ENCODE results near the gene PASD1.

DNA sequence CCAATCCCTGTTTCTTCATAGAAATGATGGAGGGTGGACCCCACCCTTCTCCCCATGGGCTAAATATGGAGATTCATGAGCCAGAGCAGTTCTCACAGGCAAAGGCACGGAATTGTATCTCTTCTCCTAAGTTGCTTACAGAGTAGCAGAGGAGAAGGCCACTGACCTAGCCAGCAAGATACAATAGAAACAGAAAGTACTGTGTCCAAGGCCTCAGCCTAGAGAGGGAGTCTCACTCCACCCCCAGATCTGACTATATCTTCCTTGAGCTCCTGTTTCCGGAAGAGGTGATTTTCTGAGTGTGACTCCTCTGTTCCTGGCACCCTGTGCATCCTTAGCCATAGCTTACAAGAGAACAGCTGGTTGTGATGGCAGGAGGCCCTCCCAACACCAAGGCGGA is 152.3 kb downstream of the PASD1 start, which contains the start of gene FATE1:
- TF ChIP-seq, protein P1, sequence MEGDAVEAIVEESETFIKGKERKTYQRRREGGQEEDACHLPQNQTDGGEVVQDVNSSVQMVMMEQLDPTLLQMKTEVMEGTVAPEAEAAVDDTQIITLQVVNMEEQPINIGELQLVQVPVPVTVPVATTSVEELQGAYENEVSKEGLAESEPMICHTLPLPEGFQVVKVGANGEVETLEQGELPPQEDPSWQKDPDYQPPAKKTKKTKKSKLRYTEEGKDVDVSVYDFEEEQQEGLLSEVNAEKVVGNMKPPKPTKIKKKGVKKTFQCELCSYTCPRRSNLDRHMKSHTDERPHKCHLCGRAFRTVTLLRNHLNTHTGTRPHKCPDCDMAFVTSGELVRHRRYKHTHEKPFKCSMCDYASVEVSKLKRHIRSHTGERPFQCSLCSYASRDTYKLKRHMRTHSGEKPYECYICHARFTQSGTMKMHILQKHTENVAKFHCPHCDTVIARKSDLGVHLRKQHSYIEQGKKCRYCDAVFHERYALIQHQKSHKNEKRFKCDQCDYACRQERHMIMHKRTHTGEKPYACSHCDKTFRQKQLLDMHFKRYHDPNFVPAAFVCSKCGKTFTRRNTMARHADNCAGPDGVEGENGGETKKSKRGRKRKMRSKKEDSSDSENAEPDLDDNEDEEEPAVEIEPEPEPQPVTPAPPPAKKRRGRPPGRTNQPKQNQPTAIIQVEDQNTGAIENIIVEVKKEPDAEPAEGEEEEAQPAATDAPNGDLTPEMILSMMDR (IDR thresholded peaks at IDR 0.05) = no peak
- TF ChIP-seq EZH2phosphoT487 (IDR thresholded peaks at IDR 0.05) = no peak

All from neural progenitor cell (in vitro differentiated cells).